Body of pancreas (tissue), 4 donors: ENCODE measurements around the gene CLDN3. TPM values are rescaled to one million over a fixed set of nuclear protein-coding genes. Genes with fewer than 3 reads are reported as not detected.
"Not testable (repeated sequence)": the region's sequence is repeated elsewhere in the genome, so short reads cannot be mapped to it uniquely, and the experiment has no call there.

Experiments used
- ATAC-seq: fragments of 150-250 bp; one replicate; pipeline ENCODE4 v1.9.1; 2016
- DNase-seq, 4 donors: peaks; one replicate each; pipeline ENCODE4 v3.0.0-alpha.2; 2019
- H3K27ac ChIP-seq, 4 donors: fragments of 200-600 bp; sonication (generic); 1 replicate in 3 of 4; 2 replicates in 1 of 4; pipeline versions ENCODE4 v1.5.1 to v1.6.1; 2016 to 2019; ENCODE audit warnings: mild to moderate bottlenecking in 1 of 4, mixed read lengths in 1 of 4, moderate library complexity in 1 of 4
- H3K27me3 ChIP-seq, 2 donors: fragments of 200-600 bp; sonication (generic); one replicate each; pipeline ENCODE4 v1.6.0; 2016; ENCODE audit warnings: mild to moderate bottlenecking in 1 of 2
- H3K36me3 ChIP-seq, 2 donors: fragments of 200-600 bp; sonication (generic); replicated peaks in 1 of 2; 2 replicates each; pipeline ENCODE4 v1.5.1; 2016; ENCODE audit warnings: low read depth in 2 of 2; ENCODE audit not compliant: insufficient read depth in 1 of 2
- H3K4me1 ChIP-seq: fragments of 200-600 bp; sonication (generic); one replicate; pipeline ENCODE4 v1.6.0; 2016
- H3K4me3 ChIP-seq, 2 donors: fragments of 200-600 bp; sonication (generic); 1 replicate in 1 of 2; 2 replicates in 1 of 2; pipeline ENCODE4 v1.5.1; 2016 to 2019
- H3K9me3 ChIP-seq, 3 donors: fragments of 200-600 bp; sonication (generic); 1 replicate in 2 of 3; 2 replicates in 1 of 3; pipeline ENCODE4 v1.5.1; 2016
- CTCF ChIP-seq, 7 experiments: fragments of 450-650 bp in 4 of 7; fragments of 200-600 bp in 3 of 7; sonication (generic) in 3 of 7; IDR thresholded peaks; one replicate each; pipeline ENCODE4 v1.5.1; 2016 to 2019; ENCODE audit warnings: antibody characterized with exemption in 7 of 7
- POLR2A ChIP-seq, 3 donors: fragments of 450-650 bp; IDR thresholded peaks; one replicate each; pipeline ENCODE4 v1.6.1; 2016; ENCODE audit warnings: antibody characterized with exemption in 3 of 3, mild to moderate bottlenecking in 2 of 3
- WGBS, 2 donors: methylation state at CpG; one replicate each; pipeline ENCODE4 v1.1.5; 2017; 5-methylcytosine and 5-hydroxymethylcytosine counted together
- intact Hi-C: fragments of 100-400 bp; cut with DNase I; formaldehyde crosslinking; loops from one replicate; pipeline ENCODE4 v1.15.1; 2023
- total RNA-seq, 2 donors: library from RNA; depleted of rRNA; stranded (reverse); fragments of >200 nt; gene quantifications; one replicate each; pipeline ENCODE4 v1.1.0, GENCODE V29; 2016

CLDN3 gene
- total RNA-seq, 2 donors from 2014 or later, result 94.2 to 150 TPM

GRCh38 chr7:73727952-73728351 is 42.1 kb downstream of the CLDN3 start:
- Histone ChIP-seq H3K36me3 (no peaks in the 10 kb centered on the region), H3K9me3 (no peaks in the 10 kb centered on the region), H3K27ac (no peak overlapping the region), H3K27me3 (no peaks in the 10 kb centered on the region), H3K4me3 (no peak overlapping the region), H3K4me1 (no peaks in the 10 kb centered on the region)
- ATAC-seq (no peak), DNase-seq (no peak)
- intact Hi-C loops, result loop anchor here (5.0 to 10.0 kb wide), 2 partner anchors 53 to 121 kb away; no protein-coding TSS in a partner anchor
- 65 to 74% methylated on average over 3 of the region's 3 CpGs for WGBS, 2 donors
- TF ChIP-seq CTCF (IDR thresholded peaks at IDR 0.05), result no peak
- TF ChIP-seq POLR2A (IDR thresholded peaks at IDR 0.05), result no peak

GRCh38 chr7:73726083-73726466 is 44.0 kb downstream of the CLDN3 start:
- Histone ChIP-seq H3K4me1 (peaks cover 11% of the 10 kb centered on the region), H3K27ac (no peak overlapping the region), H3K27me3 (no peaks in the 10 kb centered on the region), H3K9me3 (no peaks in the 10 kb centered on the region), H3K4me3 (no peak overlapping the region), H3K36me3 (no peaks in the 10 kb centered on the region)
- DNase-seq, result no peak
- peak; percentile 3 for ATAC-seq
- TF ChIP-seq CTCF (IDR thresholded peaks at IDR 0.05) (no peak), POLR2A (IDR thresholded peaks at IDR 0.05) (no peak)
- WGBS, 2 donors, result 73 to 90% methylated on average over 1 of the region's 1 CpG
- intact Hi-C loops, result loop anchor here (5.0 to 10.0 kb wide), 2 partner anchors 51 to 119 kb away; no protein-coding TSS in a partner anchor

- H3K4me1 ChIP-seq, result peaks cover 23% of the 10 kb centered on the region
- H3K27ac ChIP-seq, result no peak overlapping the region
- DNase-seq, result no peak
- no peaks in the 10 kb centered on the region for H3K36me3 ChIP-seq
- TF ChIP-seq CTCF (IDR thresholded peaks at IDR 0.05) (no peak), POLR2A (IDR thresholded peaks at IDR 0.05) (no peak)
- ATAC-seq, result no peak
- WGBS, 2 donors, result 79 to 80% methylated on average over 3 of the region's 3 CpGs
- H3K4me3 ChIP-seq, result no peak overlapping the region
- no peaks in the 10 kb centered on the region for H3K27me3 ChIP-seq
- H3K9me3 ChIP-seq, result no peaks in the 10 kb centered on the region
- intact Hi-C loops, result loop anchor here (10.0 kb wide), 1 partner anchor 49 kb away; no protein-coding TSS in a partner anchor
Measured at GRCh38 chr7:73723813-73724212, 46.3 kb downstream of the CLDN3 start.

GRCh38 chr7:73722785-73723184 is 47.3 kb downstream of the CLDN3 start:
- intact Hi-C loops, result loop anchor here (10.0 kb wide), 1 partner anchor 48 kb away; no protein-coding TSS in a partner anchor
- TF ChIP-seq POLR2A (IDR thresholded peaks at IDR 0.05), result no peak
- TF ChIP-seq CTCF (IDR thresholded peaks at IDR 0.05), result no peak
- no peaks in the 10 kb centered on the region for H3K9me3 ChIP-seq
- no peaks in the 10 kb centered on the region for H3K27me3 ChIP-seq
- no peak overlapping the region for H3K4me3 ChIP-seq
- H3K4me1 ChIP-seq, result peaks cover 33% of the 10 kb centered on the region
- H3K36me3 ChIP-seq, result no peaks in the 10 kb centered on the region
- DNase-seq (no peak), ATAC-seq (no peak)
- H3K27ac ChIP-seq, result no peak overlapping the region
- 53 to 56% methylated on average over 6 of the region's 6 CpGs for WGBS, 2 donors

GRCh38 chr7:73722182-73722581 is 47.9 kb downstream of the CLDN3 start:
- H3K36me3 ChIP-seq, DNase-seq, ATAC-seq, H3K9me3 ChIP-seq, H3K4me3 ChIP-seq, H3K27me3 ChIP-seq: not testable (repeated sequence)
- Histone ChIP-seq H3K4me1 (peaks cover 34% of the 10 kb centered on the region), H3K27ac (peak overlapping the region in 3 of 4 donors; percentile 34 to 39 (median 39))
- intact Hi-C loops, result loop anchor here (10.0 kb wide), 1 partner anchor 47 kb away; no protein-coding TSS in a partner anchor
- WGBS, 2 donors, result 67 to 68% methylated on average over 4 of the region's 4 CpGs
